PC-9 (cell line): ENCODE measurements around the gene SFT2D2.

Experiments used
- EZH2 ChIP-seq: fragments of 200-600 bp; sonication (generic); IDR thresholded peaks from 2 replicates; pipeline ENCODE4 v1.8.0; 2017; ENCODE audit warnings: antibody characterized with exemption, low read depth
- TF ChIP-seq, protein P1 (sequence below): fragments of 200-600 bp; sonication (generic); conservative IDR thresholded peaks from 2 replicates; pipeline ENCODE4 v1.6.1; 2017; ENCODE audit warnings: mixed run types, antibody characterized with exemption, mild to moderate bottlenecking, moderate library complexity

GRCh38 chr1:168243636-168244212, 17.9 kb downstream of the SFT2D2 start:
- TF ChIP-seq, protein P1, sequence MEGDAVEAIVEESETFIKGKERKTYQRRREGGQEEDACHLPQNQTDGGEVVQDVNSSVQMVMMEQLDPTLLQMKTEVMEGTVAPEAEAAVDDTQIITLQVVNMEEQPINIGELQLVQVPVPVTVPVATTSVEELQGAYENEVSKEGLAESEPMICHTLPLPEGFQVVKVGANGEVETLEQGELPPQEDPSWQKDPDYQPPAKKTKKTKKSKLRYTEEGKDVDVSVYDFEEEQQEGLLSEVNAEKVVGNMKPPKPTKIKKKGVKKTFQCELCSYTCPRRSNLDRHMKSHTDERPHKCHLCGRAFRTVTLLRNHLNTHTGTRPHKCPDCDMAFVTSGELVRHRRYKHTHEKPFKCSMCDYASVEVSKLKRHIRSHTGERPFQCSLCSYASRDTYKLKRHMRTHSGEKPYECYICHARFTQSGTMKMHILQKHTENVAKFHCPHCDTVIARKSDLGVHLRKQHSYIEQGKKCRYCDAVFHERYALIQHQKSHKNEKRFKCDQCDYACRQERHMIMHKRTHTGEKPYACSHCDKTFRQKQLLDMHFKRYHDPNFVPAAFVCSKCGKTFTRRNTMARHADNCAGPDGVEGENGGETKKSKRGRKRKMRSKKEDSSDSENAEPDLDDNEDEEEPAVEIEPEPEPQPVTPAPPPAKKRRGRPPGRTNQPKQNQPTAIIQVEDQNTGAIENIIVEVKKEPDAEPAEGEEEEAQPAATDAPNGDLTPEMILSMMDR: no peak
- no peak for TF ChIP-seq EZH2
